ENCODE measurements around the gene ABR.

The ABR gene

DNA sequence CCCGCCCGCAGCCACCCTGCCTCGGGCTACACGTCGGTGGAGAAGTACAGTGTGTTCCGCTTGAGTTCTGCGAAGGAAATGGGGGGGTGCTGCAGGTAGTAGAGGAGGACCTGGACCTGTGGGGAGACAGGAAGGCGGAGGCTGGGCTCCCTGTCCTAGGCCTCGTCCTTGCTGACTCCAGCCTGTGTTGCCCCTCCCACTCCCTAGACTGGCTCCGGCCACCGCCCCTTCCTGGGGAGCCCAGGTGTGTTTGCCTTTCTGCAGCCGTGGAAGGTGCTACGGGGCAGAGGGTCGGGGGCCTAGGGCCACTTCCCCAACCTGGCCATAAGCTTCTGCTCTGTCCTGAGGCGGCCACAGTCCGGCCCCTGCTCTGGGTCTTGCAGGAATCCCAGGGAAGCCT, 173.7 kb downstream of the ABR start:
- TF ChIP-seq, protein P1, sequence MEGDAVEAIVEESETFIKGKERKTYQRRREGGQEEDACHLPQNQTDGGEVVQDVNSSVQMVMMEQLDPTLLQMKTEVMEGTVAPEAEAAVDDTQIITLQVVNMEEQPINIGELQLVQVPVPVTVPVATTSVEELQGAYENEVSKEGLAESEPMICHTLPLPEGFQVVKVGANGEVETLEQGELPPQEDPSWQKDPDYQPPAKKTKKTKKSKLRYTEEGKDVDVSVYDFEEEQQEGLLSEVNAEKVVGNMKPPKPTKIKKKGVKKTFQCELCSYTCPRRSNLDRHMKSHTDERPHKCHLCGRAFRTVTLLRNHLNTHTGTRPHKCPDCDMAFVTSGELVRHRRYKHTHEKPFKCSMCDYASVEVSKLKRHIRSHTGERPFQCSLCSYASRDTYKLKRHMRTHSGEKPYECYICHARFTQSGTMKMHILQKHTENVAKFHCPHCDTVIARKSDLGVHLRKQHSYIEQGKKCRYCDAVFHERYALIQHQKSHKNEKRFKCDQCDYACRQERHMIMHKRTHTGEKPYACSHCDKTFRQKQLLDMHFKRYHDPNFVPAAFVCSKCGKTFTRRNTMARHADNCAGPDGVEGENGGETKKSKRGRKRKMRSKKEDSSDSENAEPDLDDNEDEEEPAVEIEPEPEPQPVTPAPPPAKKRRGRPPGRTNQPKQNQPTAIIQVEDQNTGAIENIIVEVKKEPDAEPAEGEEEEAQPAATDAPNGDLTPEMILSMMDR (IDR thresholded peaks at IDR 0.05; ENCODE audit: borderline replicate concordance, insufficient read depth, low read depth, low read length), result no peak
- H3K4me3 ChIP-seq (ENCODE audit: low read depth, low read length), result no peak overlapping the region

DNA sequence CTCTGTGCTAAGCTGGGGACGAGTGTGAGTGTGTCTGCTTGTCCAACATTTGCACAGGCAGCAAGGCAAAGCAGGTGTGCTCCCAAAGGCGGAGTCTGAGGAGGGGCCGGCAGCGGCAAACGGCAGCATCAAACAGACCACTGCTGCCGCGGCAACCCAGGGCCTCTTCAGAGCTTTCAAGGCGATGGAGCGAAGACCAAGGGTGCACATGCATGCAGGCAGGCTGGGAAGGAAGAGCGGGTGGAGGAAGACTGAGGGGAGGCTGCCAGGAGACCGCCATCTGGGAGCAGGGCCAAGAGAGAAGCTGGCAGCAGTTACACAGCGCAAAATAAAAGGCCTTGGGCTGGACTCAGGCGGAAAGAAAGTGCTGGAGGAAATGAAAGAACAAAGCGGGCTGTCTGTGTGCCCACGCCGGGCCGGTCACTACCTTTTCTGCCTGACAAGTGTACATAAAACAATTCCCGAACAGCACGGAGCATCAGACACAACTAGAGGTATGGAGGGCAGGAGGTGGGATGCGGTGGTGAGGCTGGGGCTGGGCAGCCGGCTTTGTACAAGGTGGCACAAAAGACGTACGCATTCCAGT, 174.3 kb downstream of the ABR start:
- TF ChIP-seq, protein P1 (IDR thresholded peaks at IDR 0.05; ENCODE audit: borderline replicate concordance, insufficient read depth, low read depth, low read length), result no peak
- H3K4me3 ChIP-seq (ENCODE audit: low read depth, low read length), result no peak overlapping the region

DNA sequence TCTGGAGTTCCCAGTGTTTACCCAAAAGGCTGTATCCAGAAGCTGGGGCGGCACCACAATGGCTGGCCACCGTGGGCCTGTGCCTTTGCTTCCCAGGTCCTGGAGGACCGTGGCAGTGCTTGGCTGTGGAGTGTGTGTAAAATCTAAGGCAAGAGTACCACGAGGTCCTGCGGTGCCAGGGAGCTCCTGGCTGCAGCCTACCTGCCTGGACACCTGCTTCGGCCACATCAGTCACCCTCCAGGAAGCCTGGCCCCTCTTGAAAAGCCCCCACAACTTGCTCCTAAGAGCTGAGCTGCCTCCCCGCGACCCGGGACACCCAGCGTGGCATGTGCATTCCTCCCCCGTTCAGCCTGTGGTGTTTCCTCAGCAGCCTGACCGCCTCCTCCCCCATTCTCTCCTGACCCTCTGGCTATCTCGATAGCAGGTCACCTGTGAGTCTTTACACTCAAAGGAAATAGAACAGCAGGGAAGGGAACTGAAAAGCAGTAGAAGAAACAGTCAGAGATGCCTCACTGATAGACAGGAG, 174.9 kb downstream of the ABR start:
- no peak overlapping the region for H3K4me3 ChIP-seq (ENCODE audit: low read depth, low read length)
- TF ChIP-seq, protein P1 (IDR thresholded peaks at IDR 0.05; ENCODE audit: borderline replicate concordance, insufficient read depth, low read depth, low read length), result no peak

DNA sequence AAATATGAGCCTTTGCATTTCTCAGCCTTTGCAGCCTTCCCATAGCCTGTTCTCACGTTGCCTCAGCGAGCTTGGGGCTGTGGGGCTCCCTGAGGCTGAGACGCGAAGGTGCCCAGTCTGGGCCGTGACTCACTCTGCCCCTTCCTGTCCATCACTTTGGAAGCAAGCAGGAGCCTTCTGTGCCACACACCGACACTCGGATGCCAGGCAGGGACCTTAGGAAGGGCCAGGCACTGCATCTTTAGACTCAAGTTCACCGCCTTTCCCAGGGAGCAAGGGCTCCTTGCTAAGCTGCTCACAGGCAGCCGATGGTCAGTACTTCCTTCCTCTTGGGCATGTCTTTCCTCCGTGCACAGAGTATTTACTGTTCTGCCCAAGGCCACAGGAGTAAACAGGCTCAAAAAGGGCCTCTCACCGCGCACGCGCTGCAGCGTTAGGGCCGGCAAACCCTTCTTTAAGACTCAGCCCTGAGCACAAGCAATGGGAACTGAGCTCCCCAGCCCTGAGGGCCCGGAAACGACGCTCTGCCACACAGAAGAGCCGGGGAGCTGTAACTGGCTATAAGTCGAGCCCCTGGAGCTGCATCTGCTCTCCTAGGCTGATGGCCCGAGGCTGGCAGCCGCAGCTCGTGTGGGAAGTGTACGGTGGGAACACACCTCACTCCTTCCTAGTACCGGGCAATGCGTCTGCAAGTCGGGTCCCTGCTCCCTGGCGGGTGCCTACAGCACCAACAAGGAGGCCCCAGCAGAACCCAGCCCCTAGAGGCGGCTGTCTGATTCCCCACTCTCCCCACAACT, 175.6 kb downstream of the ABR start:
- no peak overlapping the region for H3K4me3 ChIP-seq (ENCODE audit: low read depth, low read length)
- TF ChIP-seq, protein P1 (IDR thresholded peaks at IDR 0.05; ENCODE audit: borderline replicate concordance, insufficient read depth, low read depth, low read length), result no peak

DNA sequence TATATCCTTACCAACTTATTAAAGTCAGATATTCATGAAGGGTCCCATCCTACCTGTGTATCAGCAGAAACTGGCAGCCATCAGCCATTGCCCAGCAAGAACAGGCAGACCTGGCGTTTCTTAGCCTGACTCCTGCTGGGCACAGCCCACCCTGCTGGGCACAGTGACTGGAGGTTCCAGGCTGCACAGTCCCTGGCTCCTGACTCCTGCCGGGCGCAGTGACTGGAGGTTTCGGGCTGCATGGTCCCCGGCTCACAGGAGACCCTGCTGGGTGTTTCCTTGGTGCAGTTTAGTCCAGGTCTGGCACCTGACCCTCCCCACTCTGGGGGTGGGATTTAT, 176.2 kb downstream of the ABR start:
- TF ChIP-seq, protein P1 (IDR thresholded peaks at IDR 0.05; ENCODE audit: borderline replicate concordance, insufficient read depth, low read depth, low read length), result no peak
- no peak overlapping the region for H3K4me3 ChIP-seq (ENCODE audit: low read depth, low read length)

DNA sequence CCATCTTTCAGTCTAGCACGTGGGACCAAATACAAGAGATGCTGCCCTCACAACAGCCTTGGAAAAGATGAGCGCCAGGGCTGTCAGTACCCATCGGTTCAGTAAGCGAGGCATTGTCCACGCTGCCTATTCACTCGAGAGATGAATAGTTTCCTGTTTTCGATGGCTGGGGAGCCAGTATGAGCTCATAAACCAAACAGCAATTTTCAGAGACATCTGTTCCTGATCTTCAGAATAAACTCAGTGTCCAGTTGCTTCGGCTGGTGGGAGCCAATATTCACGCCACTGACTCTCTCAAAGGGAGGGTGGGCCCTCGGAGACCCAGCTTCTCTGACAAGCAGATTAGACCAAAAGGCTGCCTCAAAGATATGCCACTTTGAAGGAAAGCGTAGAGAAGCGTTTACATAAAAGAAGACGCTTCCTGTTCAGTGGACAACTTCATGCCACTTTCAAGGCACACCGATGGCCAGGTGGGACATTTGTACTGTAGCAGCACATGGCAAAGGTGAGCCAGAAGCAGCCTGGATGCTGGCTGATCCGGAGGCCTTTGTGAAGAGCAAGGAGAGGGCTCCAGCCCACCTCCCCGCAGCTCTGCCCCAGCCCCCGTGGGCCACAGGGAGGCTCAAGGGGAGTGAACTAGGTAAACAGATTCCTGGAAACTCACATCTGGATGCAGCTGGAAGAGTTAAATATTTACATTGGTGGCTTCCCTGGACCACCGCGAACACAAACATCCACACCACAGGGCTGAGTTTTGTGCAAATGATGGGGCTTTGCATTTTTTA, 176.8 kb downstream of the ABR start:
- TF ChIP-seq, protein P1 (IDR thresholded peaks at IDR 0.05; ENCODE audit: borderline replicate concordance, insufficient read depth, low read depth, low read length), result no peak
- no peak overlapping the region for H3K4me3 ChIP-seq (ENCODE audit: low read depth, low read length)

Data from GM12875 (cell line).